Measurements from ENCODE around the gene ERN1. TPM values are rescaled to one million over a fixed set of nuclear protein-coding genes. Genes with fewer than 3 reads are reported as not detected.
A peak's percentile ranks its signal among the peaks of the same experiment; 100 is the strongest.

ERN1 gene
- total RNA-seq, 1 donor from 2014 or later, result 52.6 TPM

GRCh38 chr17:64161380-64162176 is 31.6 kb upstream of the ERN1 start:
- peak overlapping the region; percentile 2 for H3K27ac ChIP-seq
- no peak for ATAC-seq
- no peak overlapping the region for H3K4me3 ChIP-seq
- peaks cover 6% of the 10 kb centered on the region for H3K4me1 ChIP-seq
- intact Hi-C loops (cut with DNase I), result no loop called here
- DNase-seq, result no peak
- H3K27me3 ChIP-seq, result no peaks in the 10 kb centered on the region
- no peaks in the 10 kb centered on the region for H3K9me3 ChIP-seq
- TF ChIP-seq CTCF (IDR thresholded peaks at IDR 0.05), result no peak
- H3K36me3 ChIP-seq, result peaks cover 13% of the 10 kb centered on the region

GRCh38 chr17:64160378-64160777 is 30.4 kb upstream of the ERN1 start:
- no peak for TF ChIP-seq CTCF (IDR thresholded peaks at IDR 0.05)
- no peak for DNase-seq
- Histone ChIP-seq H3K27me3 (no peaks in the 10 kb centered on the region), H3K4me3 (no peak overlapping the region), H3K9me3 (no peaks in the 10 kb centered on the region), H3K36me3 (peaks cover 13% of the 10 kb centered on the region), H3K4me1 (peaks cover 18% of the 10 kb centered on the region), H3K27ac (no peak overlapping the region)
- intact Hi-C loops (cut with DNase I), result no loop called here
- no peak for ATAC-seq

GRCh38 chr17:64158831-64159590 is 29.1 kb upstream of the ERN1 start:
- Histone ChIP-seq H3K4me1 (peaks cover 32% of the 10 kb centered on the region), H3K9me3 (no peaks in the 10 kb centered on the region), H3K4me3 (no peak overlapping the region), H3K27ac (no peak overlapping the region), H3K27me3 (no peaks in the 10 kb centered on the region), H3K36me3 (peaks cover 13% of the 10 kb centered on the region)
- DNase-seq (no peak), ATAC-seq (peak; percentile 13)
- intact Hi-C loops (cut with DNase I), result no loop called here
- no peak for TF ChIP-seq CTCF (IDR thresholded peaks at IDR 0.05)

- intact Hi-C loops (cut with DNase I), result no loop called here
- peaks cover 13% of the 10 kb centered on the region for H3K36me3 ChIP-seq
- H3K9me3 ChIP-seq, result no peaks in the 10 kb centered on the region
- no peaks in the 10 kb centered on the region for H3K27me3 ChIP-seq
- DNase-seq (no peak), ATAC-seq (no peak)
- no peak overlapping the region for H3K27ac ChIP-seq
- peaks cover 38% of the 10 kb centered on the region for H3K4me1 ChIP-seq
- no peak overlapping the region for H3K4me3 ChIP-seq
- no peak for TF ChIP-seq CTCF (IDR thresholded peaks at IDR 0.05)
These were observed 28.5 kb upstream of the ERN1 start for GRCh38 chr17:64158406-64158805.

GRCh38 chr17:64157669-64158180 is 27.8 kb upstream of the ERN1 start:
- no peak for TF ChIP-seq CTCF (IDR thresholded peaks at IDR 0.05)
- no peak for ATAC-seq
- Histone ChIP-seq H3K27me3 (no peaks in the 10 kb centered on the region), H3K36me3 (peaks cover 14% of the 10 kb centered on the region), H3K4me3 (no peak overlapping the region), H3K27ac (no peak overlapping the region), H3K9me3 (no peaks in the 10 kb centered on the region), H3K4me1 (peaks cover 45% of the 10 kb centered on the region)
- intact Hi-C loops (cut with DNase I), result no loop called here
- DNase-seq, result no peak

All from upper lobe of right lung (tissue), 1 donor.